ENCODE measurements around the gene PHF12.

- TF ChIP-seq CTCF (conservative IDR thresholded peaks at IDR 0.05 in 1 of 2, IDR thresholded peaks at IDR 0.05 in 1 of 2; ENCODE audit: low read depth in 1 of 2, low read length in 2 of 2) (no peak), EZH2 (IDR thresholded peaks at IDR 0.05; ENCODE audit: low read length, missing control alignments) (no peak)
Observed at GRCh38 chr17:28926786-28927185, 24.5 kb downstream of the PHF12 start.
